Stimulated activated CD4-positive, alpha-beta T cell treated with anti-CD3 and anti-CD28 coated beads, TNF-alpha, amount 100 ng/mL, for 1 hour (primary cell): ENCODE measurements around the gene C1QC.
"Not testable (repeated sequence)": the region's sequence is repeated elsewhere in the genome, so short reads cannot be mapped to it uniquely, and the experiment has no call there.

Source experiments
- DNase-seq, 3 donors: peaks; one replicate each; pipeline ENCODE4 v3.0.0-alpha.2; 2020; ENCODE audit warnings: low read depth in 3 of 3, low spot score in 1 of 3

C1QC gene

DNA sequence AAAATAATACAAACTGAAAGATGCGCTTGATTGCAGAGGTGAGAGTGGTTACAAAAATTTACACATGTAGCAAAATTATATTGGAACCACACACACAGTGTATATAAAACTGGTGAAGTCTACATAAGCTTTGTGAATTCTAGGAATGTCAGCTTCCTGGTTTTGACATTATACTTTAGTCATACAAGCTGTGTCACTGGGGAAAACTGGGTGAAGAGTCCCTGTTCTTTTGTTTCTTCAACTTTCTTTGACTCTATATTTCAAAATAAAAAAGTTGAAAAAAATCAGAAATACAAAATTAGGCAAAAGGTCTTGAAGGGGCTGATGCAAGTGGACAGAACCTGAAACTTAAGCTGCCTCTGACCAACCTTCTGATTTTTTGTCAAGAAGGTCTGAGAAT lies 3.0 kb downstream of the C1QC start:
- no peak for DNase-seq

DNA sequence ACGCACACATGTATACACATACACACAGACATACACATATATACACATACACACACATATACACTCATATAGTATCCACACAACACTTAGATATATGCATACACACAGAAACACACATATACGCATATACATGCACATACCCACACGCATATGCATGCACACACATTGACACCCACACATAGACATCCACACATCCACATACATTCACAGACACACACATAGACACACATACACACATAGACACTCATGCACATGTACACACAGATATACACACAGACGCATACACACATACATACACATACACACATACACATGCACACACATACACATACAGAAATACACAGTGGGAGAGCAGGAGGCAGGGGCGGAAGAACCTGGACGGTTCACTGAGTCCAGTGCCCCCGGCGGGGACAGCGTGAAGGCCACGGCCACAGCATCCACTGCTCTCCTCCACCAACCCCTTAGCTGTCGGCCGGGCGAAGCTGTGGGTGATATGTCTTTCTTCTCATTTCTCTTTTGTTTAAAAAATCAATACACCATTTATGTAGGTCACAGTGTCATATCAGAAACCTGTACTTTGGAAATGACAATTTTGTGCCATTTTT lies 6.8 kb downstream of the C1QC start:
- no peak for DNase-seq

DNA sequence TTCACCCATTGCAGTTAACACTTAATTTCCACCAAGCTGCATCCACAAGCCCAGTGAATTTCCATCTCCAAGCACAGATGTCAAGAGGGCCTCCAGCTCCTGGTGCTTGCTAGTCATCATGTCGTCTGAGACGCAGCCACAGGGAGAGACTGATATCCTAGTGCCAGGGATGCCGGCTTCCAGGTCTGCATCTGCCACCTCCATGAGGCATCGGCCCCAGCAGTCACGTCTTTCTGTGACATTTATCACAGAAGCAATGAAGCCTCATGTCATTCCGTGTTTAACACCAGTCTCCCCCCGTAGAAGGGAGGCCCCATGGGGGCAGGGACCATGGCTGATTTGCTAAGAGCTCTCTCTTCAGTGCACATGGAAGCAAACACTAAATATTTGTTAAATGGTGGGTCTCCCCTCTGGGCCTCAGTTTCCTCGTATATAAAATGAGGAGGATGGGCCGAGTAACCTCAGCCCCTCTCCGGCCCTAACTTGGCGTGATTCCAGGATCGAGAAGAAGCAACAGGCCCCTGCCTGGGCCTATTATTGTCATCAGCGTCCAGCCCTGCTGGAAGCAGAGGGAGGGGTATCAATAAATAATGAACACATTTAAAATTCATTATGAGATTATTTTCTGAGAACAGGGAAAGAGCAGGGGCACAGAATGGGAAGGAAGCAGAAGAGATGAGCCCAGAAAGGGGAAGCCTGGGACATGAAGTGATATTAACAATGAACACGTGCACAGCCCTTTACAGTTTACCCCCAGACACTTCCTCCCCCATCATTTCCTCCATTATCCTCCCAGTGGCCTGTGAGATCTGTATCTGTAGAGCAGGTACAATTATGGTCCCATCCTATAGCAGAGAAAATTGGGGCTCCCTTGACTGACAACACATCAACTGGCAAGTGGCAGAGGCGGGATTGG lies 8.8 kb downstream of the C1QC start:
- no peak for DNase-seq

DNA sequence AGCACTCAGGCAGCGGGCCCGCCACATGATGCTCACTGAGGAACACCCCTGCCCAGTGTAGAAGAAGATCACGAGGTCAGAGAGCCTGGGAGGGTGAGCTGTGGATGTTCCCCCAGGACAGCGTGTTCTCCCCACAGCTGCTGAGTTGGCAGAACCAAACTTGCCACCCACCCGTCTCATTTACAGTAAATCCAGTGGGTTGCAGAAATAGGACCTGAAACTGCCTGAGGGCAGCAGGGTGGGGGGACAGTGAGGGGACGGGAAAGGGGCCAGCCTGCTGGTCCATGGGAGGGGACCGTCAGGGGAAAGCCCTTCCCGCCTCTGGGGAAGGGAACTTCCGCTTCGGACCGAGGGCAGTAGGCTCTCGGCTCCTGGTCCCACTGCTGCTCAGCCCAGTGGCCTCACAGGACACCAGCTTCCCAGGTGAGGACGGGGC lies 9.5 kb downstream of the C1QC start, which contains the start of gene C1QB:
Gene C1QB (plus strand): TSS at position 356 of the 436 bp plus-strand sequence. CDS start 6,227 bp downstream, outside the sequence.
- no peak for DNase-seq

DNA sequence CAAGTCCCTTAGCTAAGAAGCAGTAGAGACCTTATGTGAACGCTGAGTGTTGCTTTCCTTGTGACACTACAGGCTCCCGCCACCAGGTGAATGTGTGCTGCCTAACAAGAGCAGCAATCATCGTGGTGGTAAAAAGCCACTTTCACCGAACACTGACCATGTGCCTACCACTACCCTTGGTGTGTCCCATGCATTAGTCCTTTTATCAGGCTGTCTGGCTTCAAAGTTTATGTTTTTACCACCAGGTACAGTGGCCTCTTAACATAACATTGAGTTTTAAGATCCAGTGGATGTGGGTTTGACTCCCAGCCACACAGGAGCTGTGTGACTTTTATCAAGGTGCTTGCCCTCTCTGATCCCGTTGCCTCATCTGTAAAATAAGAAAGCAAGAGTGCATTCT lies 11.3 kb downstream of the C1QC start:
- DNase-seq, result no peak

DNA sequence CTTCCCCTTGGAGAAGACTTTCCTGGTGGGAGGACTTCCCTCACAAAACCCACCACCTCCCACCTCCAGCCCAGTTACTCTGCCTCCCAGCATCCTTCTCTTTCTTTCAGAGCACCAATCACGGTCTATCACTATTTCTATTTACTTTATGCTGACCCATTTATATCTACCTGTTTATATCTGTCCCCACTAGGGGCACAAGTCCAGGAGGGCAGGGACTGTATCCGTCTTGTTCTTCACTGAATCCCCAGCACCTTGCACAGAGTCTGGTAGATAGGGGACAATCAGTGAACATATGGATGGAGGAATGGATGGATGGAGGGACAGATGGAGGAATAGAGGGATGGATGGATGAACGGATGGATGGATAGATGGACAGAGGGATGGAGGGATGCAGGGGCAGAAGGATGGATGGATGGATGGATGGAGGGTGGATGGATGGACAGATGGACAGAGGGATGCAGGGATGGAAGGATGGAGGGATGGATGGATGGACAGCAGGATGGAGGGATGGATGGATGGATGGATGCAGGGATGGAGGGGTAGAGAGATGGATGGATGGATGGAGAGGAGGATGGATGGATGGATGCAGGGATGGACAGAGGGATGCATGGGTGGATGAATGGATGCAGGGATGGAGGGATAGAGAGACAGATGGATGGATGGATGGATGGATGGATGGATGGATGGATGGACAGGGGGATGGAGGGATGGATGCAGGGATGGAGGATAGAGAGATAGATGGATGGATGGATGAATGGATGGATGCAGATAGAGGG lies 15.1 kb downstream of the C1QC start:
- DNase-seq, result no peak

DNA sequence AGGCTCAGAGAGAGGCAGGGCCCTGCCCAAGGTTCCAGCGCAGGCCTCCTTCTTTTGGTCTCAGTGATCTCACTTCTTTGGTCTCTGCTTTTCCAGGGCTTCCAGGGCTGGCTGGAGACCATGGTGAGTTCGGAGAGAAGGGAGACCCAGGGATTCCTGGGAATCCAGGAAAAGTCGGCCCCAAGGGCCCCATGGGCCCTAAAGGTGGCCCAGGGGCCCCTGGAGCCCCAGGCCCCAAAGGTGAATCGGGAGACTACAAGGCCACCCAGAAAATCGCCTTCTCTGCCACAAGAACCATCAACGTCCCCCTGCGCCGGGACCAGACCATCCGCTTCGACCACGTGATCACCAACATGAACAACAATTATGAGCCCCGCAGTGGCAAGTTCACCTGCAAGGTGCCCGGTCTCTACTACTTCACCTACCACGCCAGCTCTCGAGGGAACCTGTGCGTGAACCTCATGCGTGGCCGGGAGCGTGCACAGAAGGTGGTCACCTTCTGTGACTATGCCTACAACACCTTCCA lies 17.3 kb downstream of the C1QC start:
- no peak for DNase-seq

DNA sequence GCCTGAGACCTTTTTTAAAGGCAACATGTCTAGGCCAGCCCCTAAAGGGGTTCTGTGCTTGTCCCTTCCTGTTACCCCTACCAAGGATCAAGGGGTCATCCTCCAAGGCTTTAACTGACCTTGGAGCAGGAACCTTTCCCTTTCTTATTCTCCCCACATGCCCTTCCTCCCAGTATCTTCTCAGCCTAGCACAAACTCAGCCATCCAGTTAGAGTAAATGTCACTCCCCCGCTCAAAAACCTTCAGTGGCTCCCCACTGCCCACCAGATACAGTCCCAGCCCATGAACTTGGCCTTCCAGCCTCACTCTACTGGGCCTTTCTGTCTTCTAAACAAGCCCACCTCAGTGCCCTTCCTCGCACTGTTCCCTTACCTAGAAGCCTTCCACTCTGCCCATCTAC lies 18.4 kb downstream of the C1QC start:
- DNase-seq, result no peak

DNA sequence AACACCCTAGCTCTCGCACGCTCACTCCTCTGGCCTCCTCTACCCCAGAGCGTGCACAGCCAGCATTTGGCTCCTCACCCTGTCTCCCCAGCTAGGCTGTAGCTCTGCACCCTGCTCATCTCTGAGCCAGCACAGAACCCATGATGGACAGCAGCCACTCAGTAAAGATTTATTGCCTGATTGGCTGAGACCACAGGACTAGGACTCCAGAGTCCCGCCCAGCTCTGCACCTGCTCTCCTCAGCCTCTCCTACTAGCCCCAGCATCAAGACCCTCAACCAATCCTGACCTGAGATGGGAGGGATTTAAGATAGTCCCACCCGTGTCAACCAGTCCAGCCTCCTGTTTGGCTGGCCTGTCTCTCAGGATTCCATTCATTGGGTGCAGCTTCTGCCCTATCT lies 18.9 kb downstream of the C1QC start:
- no peak for DNase-seq

DNA sequence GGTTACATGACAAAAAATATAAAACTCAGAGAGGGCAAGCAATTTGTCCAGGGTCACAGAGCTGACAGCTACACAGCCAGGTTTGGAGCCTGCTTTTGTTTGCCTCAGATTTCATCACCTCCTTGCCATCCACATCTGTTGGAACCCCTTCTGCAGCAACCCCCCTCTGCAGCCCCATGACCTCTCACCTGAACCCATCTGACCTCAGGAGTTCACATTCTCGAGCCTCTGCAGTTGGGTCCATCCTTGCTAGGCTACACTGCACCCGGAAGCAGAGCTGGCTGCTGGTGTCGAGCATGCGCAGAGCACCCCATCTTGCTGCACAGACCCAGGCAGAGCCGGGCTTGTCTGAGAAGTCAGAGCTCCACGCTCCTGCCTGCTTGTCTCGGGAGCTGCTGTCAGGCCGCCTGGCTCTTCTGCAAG lies 19.6 kb downstream of the C1QC start:
- no peak for DNase-seq

DNA sequence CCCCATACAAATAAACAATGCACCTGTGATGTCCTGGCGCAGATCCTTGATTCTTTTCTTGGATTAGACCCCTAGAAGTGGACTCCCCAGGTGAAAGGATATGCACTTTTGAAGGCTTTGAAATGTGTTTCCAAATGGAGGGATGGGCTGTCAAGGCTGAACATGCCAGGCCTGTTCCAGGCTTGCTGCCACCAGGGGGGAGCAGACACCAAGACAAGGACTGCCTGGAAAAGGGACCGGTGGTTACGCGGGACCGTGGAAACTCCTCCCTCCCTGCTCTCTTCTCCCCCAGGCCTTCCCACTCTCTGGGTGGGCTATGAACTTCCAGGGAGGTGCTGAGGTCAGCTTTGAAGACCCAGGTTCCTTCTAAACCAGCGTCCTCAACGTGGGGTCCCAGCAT lies 22.3 kb downstream of the C1QC start:
- no peak for DNase-seq

DNA sequence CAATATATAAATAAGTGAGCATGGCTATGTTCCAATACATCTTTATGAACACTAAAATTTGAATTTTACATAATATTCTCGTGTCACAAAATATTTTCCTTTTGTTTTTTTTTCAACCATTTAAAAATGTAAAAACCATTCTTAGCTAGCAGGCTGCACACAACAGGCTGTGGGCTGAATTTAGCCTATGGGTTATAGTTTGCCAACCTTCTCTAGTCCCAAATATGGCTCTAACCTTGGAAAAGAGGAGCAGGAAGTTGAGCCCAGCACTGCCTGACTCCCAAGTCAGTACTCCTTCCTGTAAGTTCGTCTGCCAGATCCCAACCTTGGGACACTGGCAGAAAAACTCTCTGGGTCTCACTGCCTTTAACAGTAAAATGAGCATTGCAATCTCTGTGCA lies 23.0 kb downstream of the C1QC start:
- DNase-seq, result no peak

DNA sequence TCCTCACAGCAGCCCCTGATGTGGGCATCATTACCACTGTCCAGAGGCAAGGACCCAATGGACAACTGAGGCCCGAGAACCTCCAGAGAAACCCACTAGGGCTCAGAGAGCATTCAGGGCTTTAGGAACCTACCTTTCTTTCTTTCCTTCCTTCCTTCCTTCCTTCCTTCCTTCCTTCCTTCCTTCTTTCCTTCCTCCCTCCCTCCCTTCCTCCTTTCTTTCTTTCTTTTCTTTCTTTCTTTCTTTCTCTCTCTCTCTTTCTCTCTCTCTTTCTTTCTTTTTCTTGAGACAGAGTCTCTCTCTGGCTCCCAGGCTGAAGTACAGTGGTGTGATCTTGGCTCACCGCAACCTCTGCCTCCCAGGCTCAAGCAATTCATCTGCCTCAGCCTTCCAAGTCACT lies 25.4 kb downstream of the C1QC start:
- not testable (repeated sequence) for DNase-seq

DNA sequence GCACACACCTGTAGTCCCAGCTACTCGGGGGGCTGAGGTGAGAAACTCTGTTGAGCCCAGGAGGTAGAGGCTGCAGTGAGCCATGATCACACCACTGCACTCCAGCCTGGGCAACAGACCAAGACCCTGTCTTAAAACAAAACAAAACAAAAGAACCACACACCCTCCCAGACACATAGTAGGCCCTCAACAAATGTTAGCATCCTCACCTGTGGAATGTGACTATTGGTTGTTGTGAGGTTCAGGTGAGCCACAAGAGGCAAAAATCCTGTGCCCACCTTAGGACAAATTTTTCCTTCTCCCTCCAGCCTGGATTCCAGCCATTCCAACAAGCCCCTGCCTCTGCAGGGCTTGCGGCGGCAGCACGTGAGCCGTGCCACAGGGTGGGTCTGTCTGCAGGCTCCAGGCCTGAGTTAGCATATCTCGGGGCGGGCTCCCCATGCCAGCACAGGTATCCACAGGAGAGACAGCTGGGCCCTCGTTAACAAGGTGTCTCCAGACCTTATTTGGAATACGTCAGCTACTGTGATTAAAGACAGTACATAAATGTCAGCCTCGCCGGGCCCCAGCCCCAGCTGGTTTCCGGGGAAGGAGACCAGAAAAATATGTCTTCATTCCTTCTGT lies 27.0 kb downstream of the C1QC start:
- DNase-seq, result no peak

DNA sequence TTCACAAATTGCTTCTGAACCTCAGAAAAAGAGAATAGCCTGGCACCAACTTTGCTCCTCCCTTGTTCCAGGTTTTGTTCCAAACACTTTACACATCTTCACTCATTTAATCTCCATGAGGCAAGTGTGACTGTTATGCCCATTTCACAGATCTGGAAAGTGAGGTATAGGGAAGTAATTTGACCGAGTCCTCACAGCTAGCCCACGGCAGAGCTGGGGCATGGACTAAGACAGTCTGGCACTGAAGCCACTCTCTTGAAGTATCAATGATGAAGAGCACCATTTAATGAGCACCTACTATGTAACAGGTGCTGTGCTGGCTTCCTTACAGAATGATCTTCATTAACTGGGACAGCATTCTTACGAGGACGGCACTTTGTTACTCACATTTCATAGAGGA lies 28.6 kb downstream of the C1QC start:
- DNase-seq, result no peak

DNA sequence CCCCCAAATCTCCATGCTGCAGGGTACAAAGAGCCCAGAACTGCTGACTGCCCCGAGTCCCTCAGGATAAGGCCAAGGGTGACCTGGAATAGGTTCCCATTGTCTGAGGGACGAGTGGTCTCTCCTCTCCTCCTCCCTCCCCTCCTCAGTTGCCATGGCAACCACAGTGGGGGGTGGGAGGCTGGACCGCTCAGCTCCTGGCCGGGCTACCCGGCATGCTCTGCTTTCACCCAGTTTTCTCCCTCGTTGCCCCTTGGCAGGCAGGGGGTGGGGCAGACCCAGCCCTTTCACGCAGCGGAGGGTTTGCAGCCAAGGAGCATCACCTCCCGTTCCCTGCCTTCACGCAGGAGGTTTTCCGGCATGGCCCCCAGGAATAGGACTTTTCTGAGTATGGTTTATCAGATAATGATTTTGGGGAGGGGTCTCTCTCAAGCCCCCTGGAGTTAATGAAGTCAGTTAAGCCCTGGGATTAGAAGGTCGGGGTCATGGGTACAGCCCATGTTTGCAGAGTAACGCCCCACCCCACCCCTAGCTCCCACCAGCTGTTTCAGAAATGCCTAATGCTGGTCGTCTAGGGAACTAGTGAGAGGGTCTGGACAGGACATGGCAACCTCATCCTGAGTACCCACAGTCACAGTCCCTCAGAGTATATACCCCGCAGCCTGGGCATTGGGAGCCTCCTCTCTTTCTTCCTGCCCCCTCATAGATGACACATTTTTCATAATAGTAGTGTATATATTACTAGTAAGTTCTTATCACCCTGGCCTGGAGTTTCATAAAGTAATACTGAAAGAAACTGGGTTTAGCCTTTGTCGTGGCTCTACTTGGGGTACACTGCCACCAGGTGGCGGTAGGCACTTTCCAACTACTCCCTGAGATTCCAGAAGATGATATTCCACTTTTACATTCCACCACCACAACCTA lies 30.3 kb downstream of the C1QC start:
- DNase-seq, result no peak

DNA sequence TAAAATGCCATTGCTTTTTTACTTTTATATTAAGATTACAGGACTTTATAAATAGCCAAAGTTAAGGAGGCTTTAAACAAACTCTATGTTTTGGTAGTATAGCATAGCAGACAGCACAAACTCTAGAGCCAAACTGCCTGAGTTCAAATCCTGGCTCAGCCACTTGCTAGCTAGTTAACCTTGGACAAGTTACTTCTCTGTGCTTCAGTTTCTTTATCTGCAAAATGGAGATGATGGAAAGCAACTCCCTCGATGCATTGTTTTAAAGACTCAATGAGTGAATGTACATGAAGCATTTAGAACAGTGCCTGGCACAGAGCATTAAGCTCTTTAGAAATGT lies 30.9 kb downstream of the C1QC start:
- no peak for DNase-seq

DNA sequence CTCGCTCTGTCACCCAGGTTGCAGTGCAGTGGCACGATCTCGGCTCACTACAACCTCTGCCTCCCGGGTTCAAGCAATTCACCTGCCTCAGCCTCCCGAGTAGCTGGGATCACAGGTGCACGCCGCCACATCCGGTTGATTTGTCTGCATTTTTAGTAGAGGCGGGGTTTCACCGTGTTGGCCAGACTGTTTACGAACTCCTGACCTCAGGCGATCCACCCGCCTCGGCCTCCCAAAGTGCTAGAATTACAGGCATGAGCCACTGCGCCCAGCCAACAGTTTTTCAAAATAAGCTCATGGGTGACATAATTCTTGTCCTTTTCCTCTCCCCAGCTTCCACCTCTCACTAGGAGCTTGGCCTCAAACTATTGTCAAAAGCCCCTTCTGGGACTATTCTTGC lies 32.7 kb downstream of the C1QC start:
- not testable (repeated sequence) for DNase-seq

DNA sequence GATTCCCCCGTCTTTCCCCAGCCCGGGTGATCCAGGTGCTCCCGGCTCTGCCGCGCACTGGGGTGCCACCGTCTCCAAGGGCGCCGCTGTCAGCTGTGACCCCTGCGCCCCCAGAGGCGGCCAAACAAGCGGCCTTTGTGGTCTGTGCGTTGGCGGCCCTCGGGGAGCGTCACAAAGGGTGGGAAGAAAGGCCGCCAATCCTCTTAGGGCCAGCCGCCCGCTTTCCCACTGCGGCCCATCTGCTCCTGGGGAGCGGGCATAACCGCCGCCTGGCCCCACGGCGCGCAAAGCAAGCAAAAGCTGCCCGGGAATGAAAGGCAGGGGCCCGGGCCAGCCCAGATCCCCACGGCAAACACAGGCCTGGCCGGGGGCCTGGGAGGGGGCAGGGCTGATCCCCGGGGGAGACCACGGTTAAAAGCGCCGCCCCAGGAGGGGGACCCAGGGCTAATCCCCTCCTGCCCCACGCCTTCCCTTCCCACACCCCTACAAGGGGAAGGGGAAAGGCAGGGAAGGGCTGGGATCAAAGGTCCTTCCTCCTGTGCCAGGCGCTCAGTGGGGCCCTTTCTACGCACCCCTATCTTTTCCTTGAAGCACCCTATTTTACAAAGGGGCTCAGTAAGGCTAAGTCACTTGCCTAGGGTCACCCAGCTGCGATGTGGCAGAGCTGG lies 33.6 kb downstream of the C1QC start:
- DNase-seq, result no peak
